ENCODE results near the gene TLE1.
A peak's percentile ranks its signal among the peaks of the same experiment; 100 is the strongest.
"Not testable (repeated sequence)": the region's sequence is repeated elsewhere in the genome, so short reads cannot be mapped to it uniquely, and the experiment has no call there.

Gene TLE1

DNA sequence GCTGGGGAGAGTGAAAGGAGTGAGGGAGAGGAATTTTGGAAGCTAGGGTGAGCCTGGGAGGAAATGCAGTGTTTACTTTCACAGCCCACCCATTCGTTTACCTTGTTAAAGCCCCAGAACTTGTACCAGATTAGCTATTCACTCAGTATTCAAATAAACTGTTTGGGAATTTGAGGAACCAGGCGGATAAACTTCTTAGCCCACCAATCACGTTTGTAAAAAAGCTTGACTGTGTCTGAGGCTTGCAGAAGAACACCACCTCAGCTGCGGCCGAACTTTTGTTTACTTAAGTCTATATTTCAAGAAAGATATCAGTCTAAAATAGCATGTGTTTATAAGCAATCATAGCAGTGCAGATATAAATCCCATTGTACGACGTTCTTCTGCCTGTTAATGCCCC is 5.2 kb upstream of the TLE1 start:
- Histone ChIP-seq H3K4me1 (peaks cover 2% of the 10 kb centered on the region; the same call in 1 of the 2 replicates), H3K36me3 (replicated peaks) (no peaks in the 10 kb centered on the region), H3K4me3 (no peak overlapping the region), H3K27me3 (ENCODE audit: low read depth) (peaks cover 26% of the 10 kb centered on the region), H3K9me3 (no peaks in the 10 kb centered on the region)
- in situ Hi-C loops (cut with MboI; ENCODE audit: low sequenced_read_pairs): no loop called here
- DNase-seq (ENCODE audit: low spot score in 2 of 2): no peak

DNA sequence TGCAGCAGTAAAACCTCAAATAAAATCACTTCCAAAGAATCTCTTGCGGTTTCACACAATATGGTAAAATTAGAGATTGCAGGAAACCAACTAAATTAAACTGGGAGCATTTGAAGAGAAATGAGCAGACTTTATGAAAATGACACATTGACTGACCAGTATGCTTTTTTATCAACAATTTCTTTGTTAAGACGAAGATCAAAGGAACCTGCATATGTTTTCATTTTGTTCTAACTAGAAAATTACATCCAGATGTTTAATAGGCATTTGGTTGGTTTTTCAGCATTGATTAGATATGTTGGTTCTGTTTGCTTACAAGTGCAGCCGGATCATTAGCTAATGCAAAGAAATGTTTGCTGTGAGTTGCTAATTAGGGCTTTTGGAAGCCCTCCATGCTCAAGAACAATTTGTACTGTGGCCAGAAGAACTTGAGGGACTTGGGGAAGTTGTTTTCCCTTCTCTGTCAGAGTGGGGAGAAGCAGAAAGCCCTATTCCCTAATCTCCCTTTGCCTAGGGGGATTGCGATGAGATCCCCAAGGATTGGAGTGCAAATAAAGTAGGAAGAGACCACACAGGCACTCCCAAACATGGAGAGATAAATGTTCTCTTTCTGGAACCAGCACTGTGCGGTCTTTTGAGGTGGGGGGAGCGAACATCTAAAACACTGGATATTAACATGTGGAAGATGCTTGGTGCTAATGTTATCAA is 4.5 kb upstream of the TLE1 start:
- Histone ChIP-seq H3K4me3 (no peak overlapping the region), H3K9me3 (no peaks in the 10 kb centered on the region), H3K36me3 (replicated peaks) (no peaks in the 10 kb centered on the region), H3K27me3 (ENCODE audit: low read depth) (peaks cover 31% of the 10 kb centered on the region), H3K4me1 (peaks cover 2% of the 10 kb centered on the region; the same call in 1 of the 2 replicates)
- in situ Hi-C loops (cut with MboI; ENCODE audit: low sequenced_read_pairs): no loop called here
- no peak for DNase-seq (ENCODE audit: low spot score in 2 of 2)

GRCh38 chr9:81690251-81690851 is 1.0 kb upstream of the TLE1 start:
- Histone ChIP-seq H3K4me1 (peaks cover 2% of the 10 kb centered on the region; the same call in 1 of the 2 replicates), H3K27me3 (ENCODE audit: low read depth) (peaks cover 59% of the 10 kb centered on the region), H3K9me3 (no peaks in the 10 kb centered on the region), H3K4me3 (no peak overlapping the region), H3K36me3 (replicated peaks) (no peaks in the 10 kb centered on the region)
- DNase-seq (ENCODE audit: low spot score in 2 of 2): no peak
- in situ Hi-C loops (cut with MboI; ENCODE audit: low sequenced_read_pairs): no loop called here

- H3K9me3 ChIP-seq; H3K4me1 ChIP-seq; H3K4me3 ChIP-seq; DNase-seq (ENCODE audit: low spot score in 2 of 2); in situ Hi-C loops (cut with MboI; ENCODE audit: low sequenced_read_pairs); H3K36me3 ChIP-seq (replicated peaks): not testable (repeated sequence)
- H3K27me3 ChIP-seq (ENCODE audit: low read depth): peaks cover 59% of the 10 kb centered on the region
Measured at GRCh38 chr9:81689093-81689342, 329 bp downstream of the TLE1 start.

DNA sequence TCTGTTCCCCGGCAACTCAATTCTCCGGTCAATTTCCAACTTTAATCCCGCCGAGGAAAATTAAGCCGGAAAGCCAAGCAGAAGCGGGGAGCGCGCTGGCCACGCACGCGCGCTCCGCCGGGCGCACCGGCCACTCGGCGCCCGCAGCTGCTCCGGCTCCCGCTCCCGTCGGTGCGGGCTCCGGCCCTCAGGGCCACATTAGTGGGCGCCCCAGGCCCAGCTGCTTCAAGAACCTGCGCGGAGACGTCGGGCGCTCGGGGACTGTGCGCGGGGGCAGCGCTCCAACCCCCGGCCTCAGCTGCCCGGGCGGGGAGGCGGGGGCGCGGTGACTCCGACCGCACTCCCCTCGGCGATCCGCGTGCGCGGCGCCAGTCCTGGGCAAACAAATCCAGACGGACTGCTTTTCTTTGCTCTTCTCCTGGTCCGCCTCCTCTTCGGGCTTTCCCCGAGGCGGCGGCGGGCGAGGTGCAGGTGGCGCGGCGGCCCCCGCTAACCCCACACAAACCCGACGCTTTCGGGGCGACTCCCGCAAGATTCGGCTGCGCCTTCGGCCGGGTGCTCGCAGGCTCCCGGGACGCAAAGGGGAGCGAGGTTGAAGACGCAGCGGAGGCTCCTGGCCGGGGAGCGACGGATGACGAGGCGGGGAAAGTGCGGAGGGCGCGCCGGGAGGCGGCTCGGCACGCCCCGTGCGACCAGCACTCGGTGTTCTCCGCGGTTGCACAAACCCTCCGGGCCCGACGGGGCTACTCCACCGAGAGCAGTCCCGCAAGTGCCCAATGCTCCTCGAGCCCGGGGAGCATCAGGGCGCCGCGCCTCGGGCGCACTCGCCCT is 870 bp downstream of the TLE1 start:
- H3K27me3 ChIP-seq (ENCODE audit: low read depth): peaks cover 59% of the 10 kb centered on the region
- H3K4me3 ChIP-seq; H3K36me3 ChIP-seq (replicated peaks); H3K9me3 ChIP-seq; in situ Hi-C loops (cut with MboI; ENCODE audit: low sequenced_read_pairs); H3K4me1 ChIP-seq: not testable (repeated sequence)
- DNase-seq (ENCODE audit: low spot score in 2 of 2): peak in 1 of 2 experiments; percentile 25

GRCh38 chr9:81687521-81688261 is 1.7 kb downstream of the TLE1 start:
- H3K4me3 ChIP-seq: no peak overlapping the region
- in situ Hi-C loops (cut with MboI; ENCODE audit: low sequenced_read_pairs): no loop called here
- H3K4me1 ChIP-seq: peaks cover 2% of the 10 kb centered on the region; the same call in 1 of the 2 replicates
- H3K27me3 ChIP-seq (ENCODE audit: low read depth): peaks cover 58% of the 10 kb centered on the region
- H3K36me3 ChIP-seq (replicated peaks): no peaks in the 10 kb centered on the region
- no peak for DNase-seq (ENCODE audit: low spot score in 2 of 2)
- no peaks in the 10 kb centered on the region for H3K9me3 ChIP-seq

- no peak overlapping the region for H3K4me3 ChIP-seq
- DNase-seq (ENCODE audit: low spot score in 2 of 2): peak; percentile 73 to 74
- no peaks in the 10 kb centered on the region for H3K9me3 ChIP-seq
- in situ Hi-C loops (cut with MboI; ENCODE audit: low sequenced_read_pairs): no loop called here
- H3K27me3 ChIP-seq (ENCODE audit: low read depth): peaks cover 49% of the 10 kb centered on the region
- H3K36me3 ChIP-seq (replicated peaks): no peaks in the 10 kb centered on the region
- peaks cover 2% of the 10 kb centered on the region; the same call in 1 of the 2 replicates for H3K4me1 ChIP-seq
Measured at GRCh38 chr9:81686614-81687520, 2.5 kb downstream of the TLE1 start.

DNA sequence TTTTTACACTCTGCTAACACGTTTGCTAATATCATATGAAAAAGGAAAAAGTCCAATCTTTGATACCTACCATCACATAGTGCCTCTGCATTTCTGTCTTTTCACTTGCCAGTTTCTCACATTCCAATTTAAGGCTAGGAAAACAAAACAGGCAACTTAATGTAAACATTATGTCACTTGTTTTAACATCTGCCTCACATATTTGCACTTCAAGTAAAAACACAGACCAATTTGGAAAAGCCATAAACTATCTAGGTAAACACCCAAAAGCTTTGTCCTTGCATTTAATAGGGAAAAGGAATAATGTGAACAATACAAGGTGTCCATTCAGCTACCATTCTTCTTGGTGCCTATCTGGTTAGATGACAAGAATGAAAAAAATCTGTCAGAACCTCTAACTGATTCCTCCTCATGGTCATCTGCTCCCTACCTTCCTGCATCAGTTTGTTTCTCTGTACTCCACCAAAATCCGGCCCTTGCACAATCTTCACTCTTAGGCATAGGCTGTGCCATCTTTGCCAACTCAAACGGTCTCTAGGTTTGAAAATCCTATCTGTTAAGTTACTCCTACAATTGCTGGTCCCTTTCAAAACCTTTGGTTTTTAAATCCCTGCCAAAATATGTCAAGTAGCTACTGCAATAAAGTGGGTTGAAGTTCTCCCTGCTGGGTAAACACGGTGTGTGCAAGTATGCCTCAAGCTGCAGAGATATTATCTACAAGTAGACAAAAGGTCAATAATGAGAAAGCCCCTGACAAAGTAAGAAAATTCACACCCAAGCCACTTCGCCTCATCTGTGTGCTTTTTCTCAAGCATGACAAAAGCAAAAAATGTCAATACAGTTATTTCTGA is 3.4 kb downstream of the TLE1 start:
- Histone ChIP-seq H3K36me3 (replicated peaks) (no peaks in the 10 kb centered on the region), H3K27me3 (ENCODE audit: low read depth) (peaks cover 42% of the 10 kb centered on the region), H3K4me1 (peaks cover 2% of the 10 kb centered on the region; the same call in 1 of the 2 replicates), H3K4me3 (no peak overlapping the region), H3K9me3 (no peaks in the 10 kb centered on the region)
- in situ Hi-C loops (cut with MboI; ENCODE audit: low sequenced_read_pairs): no loop called here
- no peak for DNase-seq (ENCODE audit: low spot score in 2 of 2)

GRCh38 chr9:81684635-81685034 is 4.7 kb downstream of the TLE1 start:
- Histone ChIP-seq H3K9me3 (no peaks in the 10 kb centered on the region), H3K4me3 (no peak overlapping the region), H3K36me3 (replicated peaks) (no peaks in the 10 kb centered on the region), H3K4me1 (no peaks in the 10 kb centered on the region), H3K27me3 (ENCODE audit: low read depth) (peaks cover 34% of the 10 kb centered on the region)
- DNase-seq (ENCODE audit: low spot score in 2 of 2): no peak
- in situ Hi-C loops (cut with MboI; ENCODE audit: low sequenced_read_pairs): no loop called here

- in situ Hi-C loops (cut with MboI; ENCODE audit: low sequenced_read_pairs): no loop called here
- no peak for DNase-seq (ENCODE audit: low spot score in 2 of 2)
- Histone ChIP-seq H3K4me1 (no peaks in the 10 kb centered on the region), H3K27me3 (ENCODE audit: low read depth) (peaks cover 28% of the 10 kb centered on the region), H3K9me3 (no peaks in the 10 kb centered on the region), H3K36me3 (replicated peaks) (no peaks in the 10 kb centered on the region), H3K4me3 (no peak overlapping the region)
Measured at GRCh38 chr9:81683704-81684103, 5.6 kb downstream of the TLE1 start.

- Histone ChIP-seq H3K36me3 (replicated peaks) (no peaks in the 10 kb centered on the region), H3K27me3 (ENCODE audit: low read depth) (peaks cover 23% of the 10 kb centered on the region), H3K4me3 (no peak overlapping the region), H3K4me1 (no peaks in the 10 kb centered on the region), H3K9me3 (no peaks in the 10 kb centered on the region)
- DNase-seq (ENCODE audit: low spot score in 2 of 2): no peak
- in situ Hi-C loops (cut with MboI; ENCODE audit: low sequenced_read_pairs): no loop called here
Measured at GRCh38 chr9:81683238-81683637, 6.1 kb downstream of the TLE1 start.

- H3K9me3 ChIP-seq: no peaks in the 10 kb centered on the region
- in situ Hi-C loops (cut with MboI; ENCODE audit: low sequenced_read_pairs): no loop called here
- no peaks in the 10 kb centered on the region for H3K4me1 ChIP-seq
- H3K27me3 ChIP-seq (ENCODE audit: low read depth): peaks cover 20% of the 10 kb centered on the region
- DNase-seq (ENCODE audit: low spot score in 2 of 2): no peak
- H3K4me3 ChIP-seq: no peak overlapping the region
- no peaks in the 10 kb centered on the region for H3K36me3 ChIP-seq (replicated peaks)
Measured at GRCh38 chr9:81682797-81683196, 6.5 kb downstream of the TLE1 start.

Data from HAP-1 (cell line).